Adrenal gland (tissue), 12 donors: ENCODE results near the gene GPR78. TPM values are rescaled to one million over a fixed set of nuclear protein-coding genes. Genes with fewer than 3 reads are reported as not detected.

ENCODE experiments used
- DNase-seq, 7 donors: peaks; one replicate each; pipeline ENCODE4 v3.0.0-alpha.2; 2019 to 2020
- H3K27ac ChIP-seq, 5 donors: fragments of 200-600 bp; sonication (generic) in 4 of 5; 1 replicate in 3 of 5; 2 replicates in 2 of 5; pipeline versions ENCODE4 v1.5.1 to v1.8.0; 2016 to 2020; ENCODE audit warnings: mild to moderate bottlenecking in 1 of 5
- H3K27me3 ChIP-seq: fragments of 200-600 bp; 2 replicates; pipeline ENCODE4 v1.8.0; 2021
- H3K36me3 ChIP-seq, 2 donors: fragments of 200-600 bp; replicated peaks in 1 of 2; 1 replicate in 1 of 2; 2 replicates in 1 of 2; pipeline versions ENCODE4 v1.5.1 to v1.8.0; 2018 to 2022
- H3K4me1 ChIP-seq, 2 donors: fragments of 200-600 bp; replicated peaks in 1 of 2; 1 replicate in 1 of 2; 2 replicates in 1 of 2; pipeline versions ENCODE4 v1.5.1 to v1.8.0; 2018 to 2021
- H3K4me3 ChIP-seq, 4 donors: fragments of 200-600 bp; sonication (generic) in 3 of 4; one replicate each; pipeline ENCODE4 v1.5.1; 2016 to 2018
- H3K9me3 ChIP-seq, 3 donors: fragments of 200-600 bp; sonication (generic) in 1 of 3; replicated peaks in 1 of 3; 1 replicate in 2 of 3; 2 replicates in 1 of 3; pipeline versions ENCODE4 v1.5.1 to v1.8.0; 2016 to 2021
- POLR2A ChIP-seq, 2 donors: fragments of 450-650 bp; IDR thresholded peaks; one replicate each; pipeline ENCODE4 v1.6.1; 2017; ENCODE audit warnings: antibody characterized with exemption in 2 of 2, mild to moderate bottlenecking in 2 of 2, moderate library complexity in 1 of 2
- WGBS, 4 donors: extraction: QIAGEN DNeasy Blood & Tissue Kit in 2 of 4; methylation state at CpG; one replicate each; pipeline versions ENCODE4 v1.1.5 to v1.1.7; 2013 to 2017; 5-methylcytosine and 5-hydroxymethylcytosine counted together
- intact Hi-C, 2 donors: fragments of 100-400 bp; cut with DNase I; formaldehyde crosslinking; loops; one replicate each; pipeline versions ENCODE4 v1.14.1 to v1.15.0; 2022 to 2023
- polyA plus RNA-seq, 3 donors: library from polyadenylated mRNA; stranded (reverse); fragments of 200-250 nt in 2 of 3; fragments of 350-450 nt in 1 of 3; fragmentation: Illumina TruSeq in 1 of 3; extraction: RNeasy Lipid Tissue Mini Kit (QIAGEN cat#74804) in 1 of 3; gene quantifications; one replicate each; pipeline ENCODE4 v1.2.3, GENCODE V29; 2013 to 2014
- total RNA-seq, 9 donors: library from RNA; depleted of rRNA in 4 of 9; stranded (reverse); fragments of >200 nt in 4 of 9; fragments of 120-200 nt in 1 of 9; fragmentation: NEBNext Ultra II Directional in 1 of 9; extraction: Animal tissue kit (Norgen Biotek cat#: 25700) in 1 of 9; gene quantifications; one replicate each; pipeline versions ENCODE4 v1.1.0 to v1.2.4, GENCODE V29; 2013 to 2023
- TF ChIP-seq, protein P1 (sequence below), 6 experiments: fragments of 450-650 bp in 4 of 6; fragments of 200-600 bp in 2 of 6; sonication (generic) in 1 of 6; IDR thresholded peaks; 1 replicate in 5 of 6; 2 replicates in 1 of 6; pipeline versions ENCODE4 v1.5.1 to v1.8.0; 2016 to 2021; ENCODE audit warnings: antibody characterized with exemption in 6 of 6, mild to moderate bottlenecking in 2 of 6, moderate library complexity in 1 of 6
- donor health status: healthy with polysubstance abuse.
- donor health status: Bipolar disorder and iron deficiency.
- donor health status: DM: yes; HTN: yes; CAD: no.
- donor health status: DM: no; HTN: no; CAD: no.
- donor health status: DM: no; HTN: no; CAD: no.
- donor health status: DM: yes; HTN: yes; CAD: no.

Gene GPR78
- total and polyA plus RNA-seq, 12 donors = 0.03 to 0.08 (median 0.07) TPM; not detected in 8

- Histone ChIP-seq H3K27me3 (no peaks in the 10 kb centered on the region), H3K4me3 (no peak overlapping the region), H3K4me1 (no peaks in the 10 kb centered on the region), H3K36me3 (no peaks in the 10 kb centered on the region), H3K9me3 (no peaks in the 10 kb centered on the region), H3K27ac (no peak overlapping the region)
- TF ChIP-seq, protein P1, sequence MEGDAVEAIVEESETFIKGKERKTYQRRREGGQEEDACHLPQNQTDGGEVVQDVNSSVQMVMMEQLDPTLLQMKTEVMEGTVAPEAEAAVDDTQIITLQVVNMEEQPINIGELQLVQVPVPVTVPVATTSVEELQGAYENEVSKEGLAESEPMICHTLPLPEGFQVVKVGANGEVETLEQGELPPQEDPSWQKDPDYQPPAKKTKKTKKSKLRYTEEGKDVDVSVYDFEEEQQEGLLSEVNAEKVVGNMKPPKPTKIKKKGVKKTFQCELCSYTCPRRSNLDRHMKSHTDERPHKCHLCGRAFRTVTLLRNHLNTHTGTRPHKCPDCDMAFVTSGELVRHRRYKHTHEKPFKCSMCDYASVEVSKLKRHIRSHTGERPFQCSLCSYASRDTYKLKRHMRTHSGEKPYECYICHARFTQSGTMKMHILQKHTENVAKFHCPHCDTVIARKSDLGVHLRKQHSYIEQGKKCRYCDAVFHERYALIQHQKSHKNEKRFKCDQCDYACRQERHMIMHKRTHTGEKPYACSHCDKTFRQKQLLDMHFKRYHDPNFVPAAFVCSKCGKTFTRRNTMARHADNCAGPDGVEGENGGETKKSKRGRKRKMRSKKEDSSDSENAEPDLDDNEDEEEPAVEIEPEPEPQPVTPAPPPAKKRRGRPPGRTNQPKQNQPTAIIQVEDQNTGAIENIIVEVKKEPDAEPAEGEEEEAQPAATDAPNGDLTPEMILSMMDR (IDR thresholded peaks at IDR 0.05) = no peak
- TF ChIP-seq POLR2A (IDR thresholded peaks at IDR 0.05) = no peak
- DNase-seq = no peak
- intact Hi-C loops = loop anchor here (10.0 kb wide), 2 partner anchors 285 to 315 kb away; no protein-coding TSS in a partner anchor
- 79 to 91% (median 87%) methylated on average over 11 to 13 of the region's 13 CpGs for WGBS, 4 donors
These were observed 20.1 kb downstream of the GPR78 start for GRCh38 chr4:8600266-8600665.

DNA sequence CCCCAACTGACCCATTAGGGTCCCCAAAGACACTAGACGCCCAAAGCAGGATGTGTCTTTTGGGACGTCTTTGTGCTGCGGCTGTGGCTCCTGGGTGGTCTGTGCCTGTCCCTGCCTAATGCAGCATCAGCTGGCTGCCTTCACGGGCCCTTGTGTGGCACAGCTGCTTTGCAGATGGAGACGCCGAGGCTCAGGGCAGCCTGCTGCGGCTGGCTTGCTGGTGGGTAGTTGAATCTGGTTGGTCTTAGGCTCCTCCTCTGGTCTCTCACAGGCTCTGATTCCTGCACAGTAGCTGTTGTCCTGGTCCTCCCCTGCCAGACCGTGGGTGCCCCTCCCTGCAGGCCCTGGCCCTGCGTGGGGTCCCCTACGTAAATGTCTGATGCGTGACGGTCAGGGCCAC is 20.5 kb downstream of the GPR78 start:
- TF ChIP-seq POLR2A (IDR thresholded peaks at IDR 0.05) = no peak
- TF ChIP-seq, protein P1 (IDR thresholded peaks at IDR 0.05) = no peak
- intact Hi-C loops = loop anchor here (10.0 kb wide), 2 partner anchors 284 to 314 kb away; no protein-coding TSS in a partner anchor
- Histone ChIP-seq H3K9me3 (no peaks in the 10 kb centered on the region), H3K36me3 (no peaks in the 10 kb centered on the region), H3K27me3 (no peaks in the 10 kb centered on the region), H3K4me3 (no peak overlapping the region), H3K4me1 (no peaks in the 10 kb centered on the region), H3K27ac (no peak overlapping the region)
- DNase-seq = no peak
- WGBS, 4 donors = 61 to 84% (median 80%) methylated on average over 5 to 12 of the region's 12 CpGs

GRCh38 chr4:8601086-8601485 is 20.9 kb downstream of the GPR78 start:
- intact Hi-C loops = loop anchor here (10.0 kb wide), 2 partner anchors 284 to 314 kb away; no protein-coding TSS in a partner anchor
- Histone ChIP-seq H3K27ac (no peak overlapping the region), H3K27me3 (no peaks in the 10 kb centered on the region), H3K4me1 (no peaks in the 10 kb centered on the region), H3K9me3 (no peaks in the 10 kb centered on the region), H3K4me3 (no peak overlapping the region), H3K36me3 (no peaks in the 10 kb centered on the region)
- no peak for TF ChIP-seq POLR2A (IDR thresholded peaks at IDR 0.05)
- TF ChIP-seq, protein P1 (IDR thresholded peaks at IDR 0.05) = no peak
- 86 to 92% (median 89%) methylated on average over 9 to 23 of the region's 23 CpGs for WGBS, 4 donors
- DNase-seq = no peak

- no peaks in the 10 kb centered on the region for H3K4me1 ChIP-seq
- H3K27ac ChIP-seq = no peak overlapping the region
- no peaks in the 10 kb centered on the region for H3K36me3 ChIP-seq
- WGBS, 4 donors = 72 to 82% (median 72%) methylated on average over 7 to 10 of the region's 10 CpGs; no CpG with 5 or more reads in 1 of the 4 donors
- H3K9me3 ChIP-seq = no peaks in the 10 kb centered on the region
- DNase-seq = no peak
- H3K27me3 ChIP-seq = no peaks in the 10 kb centered on the region
- intact Hi-C loops = loop anchor here (10.0 kb wide), 2 partner anchors 283 to 313 kb away; no protein-coding TSS in a partner anchor
- no peak overlapping the region for H3K4me3 ChIP-seq
- TF ChIP-seq, protein P1 (IDR thresholded peaks at IDR 0.05) = no peak
- TF ChIP-seq POLR2A (IDR thresholded peaks at IDR 0.05) = no peak
These were observed 21.4 kb downstream of the GPR78 start for GRCh38 chr4:8601556-8601955.
